Left renal cortex interstitium (tissue), 4 donors: ENCODE results near the gene CCDC185. TPM values are rescaled to one million over a fixed set of nuclear protein-coding genes. Genes with fewer than 3 reads are reported as not detected.

Experiments
- DNase-seq, 4 donors: peaks; one replicate each; pipeline ENCODE4 v3.0.0-alpha.2; 2013; ENCODE audit warnings: low read depth in 4 of 4, low spot score in 2 of 4, missing footprints in 1 of 4
- polyA plus RNA-seq, 4 donors: library from polyadenylated mRNA; unstranded; fragments of 120-200 nt; gene quantifications; one replicate each; pipeline ENCODE4 v1.2.1, GENCODE V29; 2013; ENCODE audit not compliant: insufficient read length in 4 of 4

CCDC185 gene
- polyA plus RNA-seq, 4 donors, result 0.06 to 0.20 (median 0.08) TPM; not detected in 1

DNA sequence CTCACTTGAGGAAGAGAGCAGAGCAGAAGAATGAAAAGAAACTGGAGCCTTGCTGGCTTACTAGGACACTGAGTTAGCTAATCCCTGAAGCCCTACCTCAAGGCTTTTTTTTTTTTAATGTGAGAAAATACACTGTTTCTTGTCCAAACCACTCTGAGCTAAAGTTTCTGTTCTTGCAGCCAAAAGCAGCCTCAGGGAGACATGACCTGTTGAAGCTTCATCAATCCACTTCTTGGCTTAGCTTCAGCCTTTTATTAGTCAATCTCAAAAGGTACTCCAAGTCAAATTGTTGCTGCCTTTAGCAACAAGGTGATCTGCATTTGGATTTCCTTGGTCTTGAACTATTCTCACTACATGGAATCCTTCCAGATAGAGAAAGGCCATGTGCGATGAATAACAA, 33.7 kb downstream of the CCDC185 start:
- DNase-seq, result no peak

GRCh38 chr1:223429313-223429731, 36.1 kb downstream of the CCDC185 start:
- no peak for DNase-seq

DNA sequence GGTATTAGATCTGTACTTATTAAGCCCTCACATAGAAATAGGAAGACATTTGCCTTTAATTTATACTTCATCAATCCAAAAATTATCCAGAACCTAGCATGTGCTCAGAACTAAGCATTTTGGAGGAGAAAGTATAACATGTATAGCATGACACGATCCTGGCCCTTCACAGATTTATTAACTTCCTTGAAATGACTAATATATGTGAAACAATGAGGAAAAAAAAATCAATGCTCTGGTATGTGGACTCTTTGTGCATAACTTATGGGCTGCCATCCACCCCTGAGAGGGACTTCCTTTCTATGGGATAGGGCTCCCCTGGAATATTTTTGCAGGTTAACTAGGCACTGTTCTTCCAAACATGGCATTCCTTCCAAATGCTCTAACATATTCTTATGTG, 36.6 kb downstream of the CCDC185 start:
- DNase-seq, result no peak

DNA sequence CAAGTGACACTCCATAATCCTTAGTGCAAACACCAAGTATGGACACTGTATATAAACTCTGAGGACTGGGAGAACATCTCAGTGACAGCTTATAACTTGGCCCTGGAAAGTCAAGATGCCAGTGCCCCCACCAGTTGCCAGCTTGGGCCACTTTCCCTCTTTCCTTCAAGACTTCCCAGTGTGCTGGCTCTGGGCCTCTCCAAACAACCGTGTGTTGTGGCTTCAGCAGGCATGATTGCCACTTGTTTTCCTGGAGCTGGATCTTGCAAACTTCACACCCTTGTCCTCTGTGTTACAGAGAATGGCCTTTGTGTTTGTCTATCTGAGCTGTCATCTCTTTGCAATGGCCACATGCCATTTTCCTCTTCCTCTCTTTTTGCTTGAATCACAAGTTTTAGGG, 37.0 kb downstream of the CCDC185 start:
- no peak for DNase-seq

DNA sequence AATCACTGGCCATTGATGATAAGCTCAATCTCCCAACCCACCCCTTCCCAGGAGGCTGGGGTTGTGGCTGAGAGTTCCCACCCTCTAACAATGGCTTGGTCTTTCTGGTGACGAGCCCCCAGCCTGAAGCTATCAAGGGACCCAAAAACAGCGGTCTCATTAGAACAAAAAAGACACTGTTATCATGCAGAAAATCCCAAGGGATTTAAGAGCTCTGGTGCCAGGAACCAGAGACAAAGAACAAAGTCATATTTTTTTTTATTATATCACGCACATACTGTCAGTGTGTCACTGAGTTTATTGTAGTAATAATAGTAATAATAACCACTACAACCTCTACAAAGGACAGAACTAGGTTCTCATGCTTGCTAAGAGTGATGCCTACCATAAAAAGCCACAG, 43.9 kb downstream of the CCDC185 start:
- DNase-seq, result no peak

DNA sequence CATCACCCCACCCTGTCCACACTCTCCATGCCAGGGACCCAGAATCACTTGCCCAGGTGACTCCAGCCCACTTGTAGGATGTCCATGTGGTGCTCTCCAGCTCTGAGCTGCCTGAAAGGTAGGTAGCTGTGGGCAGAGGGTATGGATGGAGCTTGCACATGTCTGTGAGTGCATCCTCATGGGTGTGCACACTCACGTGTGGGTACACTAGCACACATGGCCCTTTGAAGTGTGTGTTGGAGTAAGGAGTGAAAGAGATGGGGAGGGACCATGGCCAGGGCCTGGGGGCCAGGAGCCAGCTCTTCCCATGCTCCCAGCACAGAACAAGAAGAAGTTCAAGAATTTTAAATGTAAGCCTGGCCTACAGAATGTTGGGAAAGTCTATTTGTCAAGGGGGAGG, 50.2 kb downstream of the CCDC185 start:
- DNase-seq, result no peak

- peak in 2 of 4 donors; percentile 3 to 4 for DNase-seq
Measured at GRCh38 chr1:223444411-223444810, 51.2 kb downstream of the CCDC185 start.

Other genes with a start within 250 kb of the CCDC185 start
- 10 to 100 TPM; 12.7 to 22.9 (median 20.2) TPM for gene SUSD4, start 29.2 kb upstream of the CCDC185 start, polyA plus RNA-seq